Loucy (cell line): ENCODE measurements around the gene YES1.

Source experiments
- EZH2phosphoT487 ChIP-seq: fragments of 200-600 bp; IDR thresholded peaks from 2 replicates; pipeline ENCODE4 v1.6.1; 2018; ENCODE audit warnings: antibody characterized with exemption, mild to moderate bottlenecking, moderate library complexity, borderline replicate concordance
- TF ChIP-seq, protein P1 (sequence below): fragments of 200-600 bp; sonication (generic); conservative IDR thresholded peaks from 2 replicates; pipeline ENCODE4 v1.5.1; 2014; ENCODE audit warnings: mild to moderate bottlenecking, antibody characterized with exemption, low read length

DNA sequence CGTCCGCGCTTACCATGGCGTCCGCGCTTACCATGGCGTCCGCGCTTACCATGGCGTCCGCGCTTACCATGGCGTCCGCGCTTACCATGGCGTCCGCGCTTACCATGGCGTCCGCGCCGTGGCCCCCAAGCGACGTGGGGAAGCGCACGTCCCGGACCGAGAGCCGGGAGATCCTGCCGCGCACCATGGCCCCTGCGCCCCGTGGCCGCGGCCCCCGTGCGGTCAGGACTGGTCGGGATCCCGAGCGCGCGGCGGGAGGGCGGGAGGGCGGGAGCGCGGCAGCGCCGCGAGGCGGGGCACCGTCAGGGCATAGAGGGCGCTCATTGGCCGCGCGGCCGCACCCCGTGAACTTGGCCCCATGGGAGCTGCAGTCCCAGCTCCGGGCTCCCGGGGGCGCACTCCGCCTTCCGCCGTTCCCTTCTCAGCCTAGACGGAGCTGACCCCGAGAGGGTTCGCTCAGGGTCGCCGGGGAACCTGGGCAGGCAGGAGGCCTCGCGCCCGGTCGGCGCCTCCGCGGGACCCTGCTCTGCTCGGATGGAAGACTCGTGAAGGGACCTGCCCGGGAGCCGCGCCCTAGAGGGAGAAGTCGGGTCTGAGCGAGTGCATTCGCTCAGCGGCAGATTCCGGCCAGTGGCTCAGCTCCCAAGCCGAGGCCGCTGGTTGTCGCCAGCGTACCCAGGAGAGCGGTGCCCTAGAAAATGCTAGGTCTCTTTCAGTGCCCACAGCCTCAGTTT is 99.5 kb downstream of the YES1 start, which contains the start of gene ENOSF1:
- TF ChIP-seq, protein P1, sequence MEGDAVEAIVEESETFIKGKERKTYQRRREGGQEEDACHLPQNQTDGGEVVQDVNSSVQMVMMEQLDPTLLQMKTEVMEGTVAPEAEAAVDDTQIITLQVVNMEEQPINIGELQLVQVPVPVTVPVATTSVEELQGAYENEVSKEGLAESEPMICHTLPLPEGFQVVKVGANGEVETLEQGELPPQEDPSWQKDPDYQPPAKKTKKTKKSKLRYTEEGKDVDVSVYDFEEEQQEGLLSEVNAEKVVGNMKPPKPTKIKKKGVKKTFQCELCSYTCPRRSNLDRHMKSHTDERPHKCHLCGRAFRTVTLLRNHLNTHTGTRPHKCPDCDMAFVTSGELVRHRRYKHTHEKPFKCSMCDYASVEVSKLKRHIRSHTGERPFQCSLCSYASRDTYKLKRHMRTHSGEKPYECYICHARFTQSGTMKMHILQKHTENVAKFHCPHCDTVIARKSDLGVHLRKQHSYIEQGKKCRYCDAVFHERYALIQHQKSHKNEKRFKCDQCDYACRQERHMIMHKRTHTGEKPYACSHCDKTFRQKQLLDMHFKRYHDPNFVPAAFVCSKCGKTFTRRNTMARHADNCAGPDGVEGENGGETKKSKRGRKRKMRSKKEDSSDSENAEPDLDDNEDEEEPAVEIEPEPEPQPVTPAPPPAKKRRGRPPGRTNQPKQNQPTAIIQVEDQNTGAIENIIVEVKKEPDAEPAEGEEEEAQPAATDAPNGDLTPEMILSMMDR, result peak; percentile 38
- no peak for TF ChIP-seq EZH2phosphoT487
